ENCODE results near the gene RUBCN. TPM values are rescaled to one million over a fixed set of nuclear protein-coding genes. Genes with fewer than 3 reads are reported as not detected.

The RUBCN gene
- total and polyA plus RNA-seq, 2 donors (not counting 1 experiment from before 2014, with no cell fraction given), result 57.3 to 423 TPM

GRCh38 chr3:197718891-197719290 is 17.8 kb downstream of the RUBCN start:
- Histone ChIP-seq H4K20me1 (ENCODE audit: control insufficient read depth, insufficient read depth, low read length, poor library complexity, severe bottlenecking) (peaks cover 38% of the 10 kb centered on the region), H3K9ac (ENCODE audit: low read length) (no peak overlapping the region), H3K36me3 (replicated peaks in 1 of 2; ENCODE audit: control extremely low read depth in 1 of 2, control insufficient read depth in 1 of 2, extremely low read depth in 1 of 2, insufficient read depth in 2 of 2, low read length in 1 of 2) (peaks cover 1 to 26% of the 10 kb centered on the region in 2 experiments), H3K4me1 (ENCODE audit: control insufficient read depth in 2 of 2, insufficient read depth in 2 of 2, low read length in 2 of 2) (peaks cover 8 to 9% of the 10 kb centered on the region in 2 donors), H3K27me3 (replicated peaks in 1 of 4; ENCODE audit: control extremely low read depth in 1 of 4, control insufficient read depth in 3 of 4, insufficient read depth in 4 of 4, low read length in 3 of 4) (no peaks in the 10 kb centered on the region), H3K27ac (ENCODE audit: low read length in 2 of 2) (no peak overlapping the region), H2AFZ (ENCODE audit: insufficient read depth, low read depth, low read length, poor library complexity, severe bottlenecking) (no peak overlapping the region), H3K9me3 (ENCODE audit: control extremely low read depth in 1 of 3, control insufficient read depth in 2 of 3, insufficient read depth in 1 of 3, low read length in 2 of 3) (peaks cover 2 to 8% (median 4%) of the 10 kb centered on the region in 3 donors), H3K4me2 (replicated peaks; ENCODE audit: low read depth, low read length, poor library complexity, severe bottlenecking) (no peak overlapping the region), H3K79me2 (ENCODE audit: control insufficient read depth, insufficient read depth, low read length) (peaks cover 92% of the 10 kb centered on the region), H3K4me3 (ENCODE audit: control extremely low read depth in 1 of 5, extremely low read depth in 1 of 5, insufficient read depth in 1 of 5, low read depth in 2 of 5, low read length in 4 of 5) (no peak overlapping the region)
- Mint-ChIP-seq H3K27ac (no peak overlapping the region), H3K4me1 (peaks cover 49% of the 10 kb centered on the region), H3K27me3 (no peaks in the 10 kb centered on the region), H3K4me3 (no peak overlapping the region), H3K9me3 (ENCODE audit: insufficient read depth) (no peaks in the 10 kb centered on the region)
- intact Hi-C loops (cut with micrococcal nuclease), result no loop called here
- DNase-seq (no peak), ATAC-seq (ENCODE audit: low read depth) (no peak)
- WGBS (ENCODE audit: insufficient coverage), result 97% methylated on average over 7 of the region's 8 CpGs
- ChIA-PET POLR2A (interaction anchor here (0.6 kb wide), 1 partner anchor 1215 kb away, joined by 6 read pairs; the partner anchor contains the start of gene RNF168), CTCF (no interaction called here)
- no peak for TF ChIP-seq EZH2 (IDR thresholded peaks at IDR 0.05; ENCODE audit: borderline replicate concordance, insufficient read depth, low read depth, low read length, poor library complexity, severe bottlenecking)
- no peak for TF ChIP-seq CTCF (IDR thresholded peaks at IDR 0.05)

GRCh38 chr3:197714251-197714650 is 22.5 kb downstream of the RUBCN start:
- intact Hi-C loops (cut with micrococcal nuclease), result no loop called here
- Mint-ChIP-seq H3K4me3 (peak overlapping the region; percentile 52), H3K9me3 (ENCODE audit: insufficient read depth) (no peaks in the 10 kb centered on the region), H3K27ac (peak overlapping the region; percentile 76), H3K27me3 (no peaks in the 10 kb centered on the region), H3K4me1 (peaks cover 48% of the 10 kb centered on the region)
- H3K9ac ChIP-seq (ENCODE audit: low read length), result no peak overlapping the region
- no peaks in the 10 kb centered on the region for H3K9me3 ChIP-seq (ENCODE audit: control extremely low read depth in 1 of 3, control insufficient read depth in 2 of 3, insufficient read depth in 1 of 3, low read length in 2 of 3)
- WGBS (ENCODE audit: insufficient coverage), result no CpG with 5 or more reads among the region's 4 CpGs
- H3K36me3 ChIP-seq (replicated peaks in 1 of 2; ENCODE audit: control extremely low read depth in 1 of 2, control insufficient read depth in 1 of 2, extremely low read depth in 1 of 2, insufficient read depth in 2 of 2, low read length in 1 of 2), result peaks cover 1 to 22% of the 10 kb centered on the region in 2 experiments
- no peak for DNase-seq
- CTCF ChIA-PET, result interaction anchor here (0.6 to 4.5 kb wide), 3 partner anchors 19 to 68 kb away, joined by 3 to 26 read pairs (median 3); no protein-coding TSS in a partner anchor
- peaks cover 11% of the 10 kb centered on the region for H4K20me1 ChIP-seq (ENCODE audit: control insufficient read depth, insufficient read depth, low read length, poor library complexity, severe bottlenecking)
- POLR2A ChIA-PET, result interaction anchor here (1.1 kb wide), 1 partner anchor 13 kb away, joined by 4 read pairs; no protein-coding TSS in a partner anchor
- H3K27me3 ChIP-seq (replicated peaks in 1 of 4; ENCODE audit: control extremely low read depth in 1 of 4, control insufficient read depth in 3 of 4, insufficient read depth in 4 of 4, low read length in 3 of 4), result no peaks in the 10 kb centered on the region
- H3K4me3 ChIP-seq (ENCODE audit: control extremely low read depth in 1 of 5, extremely low read depth in 1 of 5, insufficient read depth in 1 of 5, low read depth in 2 of 5, low read length in 4 of 5), result no peak overlapping the region
- H2AFZ ChIP-seq (ENCODE audit: insufficient read depth, low read depth, low read length, poor library complexity, severe bottlenecking), result no peak overlapping the region
- no peak for ATAC-seq (ENCODE audit: low read depth)
- H3K4me1 ChIP-seq (ENCODE audit: control insufficient read depth in 2 of 2, insufficient read depth in 2 of 2, low read length in 2 of 2), result peaks cover 20 to 23% of the 10 kb centered on the region in 2 donors
- TF ChIP-seq CTCF (IDR thresholded peaks at IDR 0.05) (no peak), EZH2 (IDR thresholded peaks at IDR 0.05; ENCODE audit: borderline replicate concordance, insufficient read depth, low read depth, low read length, poor library complexity, severe bottlenecking) (no peak)
- peaks cover 76% of the 10 kb centered on the region for H3K79me2 ChIP-seq (ENCODE audit: control insufficient read depth, insufficient read depth, low read length)
- no peak overlapping the region for H3K4me2 ChIP-seq (replicated peaks; ENCODE audit: low read depth, low read length, poor library complexity, severe bottlenecking)
- H3K27ac ChIP-seq (ENCODE audit: low read length in 2 of 2), result peak overlapping the region in 1 of 2 donors; percentile 77
